Peyer's patch (tissue), 4 donors: ENCODE measurements around the gene PPP3R2. TPM values are rescaled to one million over a fixed set of nuclear protein-coding genes. Genes with fewer than 3 reads are reported as not detected.

Experiments used
- DNase-seq, 3 donors: peaks; one replicate each; pipeline ENCODE4 v3.0.0-alpha.2; 2017 to 2019
- H3K27ac ChIP-seq, 4 donors: fragments of 200-600 bp; sonication (generic); one replicate each; pipeline ENCODE4 v1.5.1; 2016 to 2019
- H3K27me3 ChIP-seq, 2 donors: fragments of 200-600 bp; sonication (generic); one replicate each; pipeline ENCODE4 v1.5.1; 2019
- H3K36me3 ChIP-seq, 3 donors: fragments of 200-600 bp; sonication (generic); one replicate each; pipeline ENCODE4 v1.5.1; 2016 to 2019
- H3K4me1 ChIP-seq, 4 donors: fragments of 200-600 bp; sonication (generic); one replicate each; pipeline ENCODE4 v1.5.1; 2016 to 2019
- H3K4me3 ChIP-seq, 4 donors: fragments of 200-600 bp; sonication (generic); 1 replicate in 3 of 4; 2 replicates in 1 of 4; pipeline ENCODE4 v1.5.1; 2016 to 2019; ENCODE audit warnings: mild to moderate bottlenecking in 1 of 4
- H3K9me3 ChIP-seq, 4 donors: fragments of 200-600 bp; sonication (generic); one replicate each; pipeline ENCODE4 v1.5.1; 2016 to 2019; ENCODE audit warnings: mild to moderate bottlenecking in 1 of 4
- POLR2A ChIP-seq, 2 donors: fragments of 450-650 bp; IDR thresholded peaks; one replicate each; pipeline ENCODE4 v1.5.1; 2017; ENCODE audit warnings: antibody characterized with exemption in 2 of 2, mild to moderate bottlenecking in 2 of 2, moderate library complexity in 2 of 2
- total RNA-seq, 4 donors: library from RNA; depleted of rRNA; stranded (reverse); fragments of >200 nt; gene quantifications; one replicate each; pipeline ENCODE4 v1.1.0, GENCODE V29; 2016
- TF ChIP-seq, protein P1 (sequence below), 6 experiments: fragments of 450-650 bp in 4 of 6; fragments of 200-600 bp in 2 of 6; sonication (generic) in 1 of 6; IDR thresholded peaks; one replicate each; pipeline ENCODE4 v1.5.1; 2017 to 2019; ENCODE audit warnings: antibody characterized with exemption in 6 of 6, mild to moderate bottlenecking in 3 of 6, moderate library complexity in 1 of 6

The PPP3R2 gene
- total RNA-seq, 4 donors from 2014 or later: not detected

DNA sequence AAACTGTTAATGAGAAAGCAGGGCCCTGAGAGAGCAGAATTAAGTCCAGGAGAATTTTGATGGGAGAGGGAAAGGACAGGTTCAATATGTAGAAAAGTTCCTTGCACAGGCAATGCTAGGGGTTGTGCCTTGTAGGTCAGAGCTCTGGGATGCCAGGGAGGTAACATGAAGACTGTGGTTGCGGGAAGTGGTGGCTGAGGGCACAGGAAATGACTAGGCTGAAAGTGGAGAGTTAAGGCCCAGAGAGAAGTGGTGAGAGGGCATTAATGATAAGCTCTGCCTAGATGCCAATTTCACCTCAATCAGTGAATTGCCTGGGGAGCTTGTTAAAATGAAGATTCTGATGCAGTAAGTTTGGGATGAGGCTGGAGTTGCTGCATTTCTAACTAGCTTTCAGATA, 31.5 kb upstream of the PPP3R2 start:
- TF ChIP-seq, protein P1, sequence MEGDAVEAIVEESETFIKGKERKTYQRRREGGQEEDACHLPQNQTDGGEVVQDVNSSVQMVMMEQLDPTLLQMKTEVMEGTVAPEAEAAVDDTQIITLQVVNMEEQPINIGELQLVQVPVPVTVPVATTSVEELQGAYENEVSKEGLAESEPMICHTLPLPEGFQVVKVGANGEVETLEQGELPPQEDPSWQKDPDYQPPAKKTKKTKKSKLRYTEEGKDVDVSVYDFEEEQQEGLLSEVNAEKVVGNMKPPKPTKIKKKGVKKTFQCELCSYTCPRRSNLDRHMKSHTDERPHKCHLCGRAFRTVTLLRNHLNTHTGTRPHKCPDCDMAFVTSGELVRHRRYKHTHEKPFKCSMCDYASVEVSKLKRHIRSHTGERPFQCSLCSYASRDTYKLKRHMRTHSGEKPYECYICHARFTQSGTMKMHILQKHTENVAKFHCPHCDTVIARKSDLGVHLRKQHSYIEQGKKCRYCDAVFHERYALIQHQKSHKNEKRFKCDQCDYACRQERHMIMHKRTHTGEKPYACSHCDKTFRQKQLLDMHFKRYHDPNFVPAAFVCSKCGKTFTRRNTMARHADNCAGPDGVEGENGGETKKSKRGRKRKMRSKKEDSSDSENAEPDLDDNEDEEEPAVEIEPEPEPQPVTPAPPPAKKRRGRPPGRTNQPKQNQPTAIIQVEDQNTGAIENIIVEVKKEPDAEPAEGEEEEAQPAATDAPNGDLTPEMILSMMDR (IDR thresholded peaks at IDR 0.05): no peak
- no peak for TF ChIP-seq POLR2A (IDR thresholded peaks at IDR 0.05)
- peaks cover 0 to 10% (median 0%) of the 10 kb centered on the region in 4 donors for H3K4me1 ChIP-seq

DNA sequence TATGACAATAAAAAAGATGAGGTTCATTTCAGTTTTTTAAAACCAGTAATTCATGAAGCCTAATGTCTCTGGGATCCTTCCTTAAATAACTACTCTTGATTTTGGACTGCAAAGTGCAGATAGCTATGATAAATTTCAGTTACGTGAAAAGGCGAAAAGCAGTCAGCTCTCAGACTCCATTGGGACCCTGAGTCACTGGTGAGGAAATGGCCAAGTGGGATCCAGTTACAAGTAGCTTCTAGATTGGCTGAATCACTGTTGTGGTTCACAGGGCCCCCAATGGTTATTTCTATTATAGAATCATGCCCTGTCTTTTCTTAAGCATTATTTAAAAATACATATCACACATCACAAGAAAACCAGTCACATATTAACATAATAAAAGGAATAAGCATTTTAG, 31.1 kb upstream of the PPP3R2 start:
- H3K36me3 ChIP-seq: no peaks in the 10 kb centered on the region
- DNase-seq: no peak
- no peak overlapping the region for H3K4me3 ChIP-seq
- no peaks in the 10 kb centered on the region for H3K27me3 ChIP-seq
- H3K9me3 ChIP-seq: no peaks in the 10 kb centered on the region
- TF ChIP-seq, protein P1 (IDR thresholded peaks at IDR 0.05): no peak
- no peak for TF ChIP-seq POLR2A (IDR thresholded peaks at IDR 0.05)
- H3K4me1 ChIP-seq: peaks cover 0 to 10% (median 0%) of the 10 kb centered on the region in 4 donors
- H3K27ac ChIP-seq: no peak overlapping the region

More for the DNA sequence above, 31.5 kb upstream of the PPP3R2 start:
- Histone ChIP-seq H3K27ac (no peak overlapping the region), H3K36me3 (no peaks in the 10 kb centered on the region), H3K27me3 (no peaks in the 10 kb centered on the region), H3K9me3 (no peaks in the 10 kb centered on the region), H3K4me3 (no peak overlapping the region)
- no peak for DNase-seq

DNA sequence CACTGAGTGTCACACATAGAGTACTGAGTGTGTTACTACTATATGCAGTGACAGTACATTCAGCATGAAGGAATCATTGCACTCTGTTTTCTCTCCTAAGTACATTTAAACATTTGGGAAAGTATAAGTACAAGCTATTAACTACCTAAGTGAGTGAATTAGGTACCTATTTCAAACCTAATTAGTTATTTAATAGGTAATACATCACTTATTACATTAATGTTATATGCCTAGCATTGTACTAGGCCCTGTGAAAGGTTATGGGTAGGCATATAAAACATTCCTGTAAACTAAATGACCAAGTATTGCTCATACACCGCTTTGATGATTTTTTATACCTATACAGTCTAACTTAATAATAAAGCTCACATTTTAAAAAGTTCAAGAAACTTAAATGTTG, 25.7 kb upstream of the PPP3R2 start:
- Histone ChIP-seq H3K4me1 (no peaks in the 10 kb centered on the region), H3K9me3 (no peaks in the 10 kb centered on the region), H3K27me3 (no peaks in the 10 kb centered on the region), H3K36me3 (no peaks in the 10 kb centered on the region), H3K27ac (no peak overlapping the region), H3K4me3 (no peak overlapping the region)
- DNase-seq: no peak
- TF ChIP-seq, protein P1 (IDR thresholded peaks at IDR 0.05): no peak
- TF ChIP-seq POLR2A (IDR thresholded peaks at IDR 0.05): no peak

DNA sequence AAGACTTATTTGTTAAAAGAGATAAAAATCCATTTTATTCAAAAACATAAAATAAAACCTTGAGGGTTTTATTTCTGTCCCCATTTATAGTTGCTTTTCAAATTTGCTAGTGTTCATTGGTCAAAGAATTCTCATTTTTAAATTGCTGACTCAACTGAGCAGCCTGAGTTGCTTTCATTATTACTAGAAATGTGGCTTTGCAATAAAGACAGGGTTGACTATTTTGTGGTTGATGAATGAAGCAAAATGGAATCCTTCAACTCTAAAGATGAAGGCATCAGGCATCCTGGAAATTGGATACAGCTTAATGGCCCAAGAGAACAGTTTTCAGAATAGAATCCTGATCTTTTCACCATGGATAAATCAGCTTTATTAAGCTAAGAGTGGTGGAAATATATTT, 23.9 kb upstream of the PPP3R2 start:
- TF ChIP-seq, protein P1 (IDR thresholded peaks at IDR 0.05): no peak
- no peak for TF ChIP-seq POLR2A (IDR thresholded peaks at IDR 0.05)
- H3K27ac ChIP-seq: no peak overlapping the region
- no peaks in the 10 kb centered on the region for H3K4me1 ChIP-seq
- no peaks in the 10 kb centered on the region for H3K9me3 ChIP-seq
- no peak overlapping the region for H3K4me3 ChIP-seq
- H3K27me3 ChIP-seq: no peaks in the 10 kb centered on the region
- no peak for DNase-seq
- H3K36me3 ChIP-seq: no peaks in the 10 kb centered on the region

DNA sequence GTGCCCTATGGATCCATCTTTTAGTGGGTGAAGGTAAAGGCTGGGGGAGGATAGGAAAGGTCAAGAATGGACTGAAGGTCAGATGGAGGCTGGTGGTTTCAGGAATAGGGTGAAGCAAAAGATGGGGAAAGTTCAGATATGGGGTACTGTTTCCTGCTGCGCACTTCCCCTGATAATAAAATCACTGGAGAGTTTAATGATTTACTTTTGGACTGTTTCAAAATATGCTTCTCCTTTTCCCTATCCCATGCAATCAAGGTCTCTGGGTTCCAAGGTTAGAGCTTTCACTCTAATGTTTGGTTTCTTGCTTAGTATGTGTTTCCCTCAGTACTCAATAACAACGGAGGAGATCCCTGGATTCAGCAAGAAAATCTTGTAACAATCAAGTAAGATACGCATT, 10.8 kb upstream of the PPP3R2 start:
- H3K9me3 ChIP-seq: no peaks in the 10 kb centered on the region
- DNase-seq: no peak

More for the DNA sequence above, 10.8 kb upstream of the PPP3R2 start:
- H3K36me3 ChIP-seq: no peaks in the 10 kb centered on the region
- H3K4me1 ChIP-seq: peaks cover 0 to 13% (median 0%) of the 10 kb centered on the region in 4 donors
- no peaks in the 10 kb centered on the region for H3K27me3 ChIP-seq
- no peak overlapping the region for H3K4me3 ChIP-seq
- no peak for TF ChIP-seq POLR2A (IDR thresholded peaks at IDR 0.05)
- TF ChIP-seq, protein P1 (IDR thresholded peaks at IDR 0.05): no peak
- H3K27ac ChIP-seq: no peak overlapping the region
